Activated naive CD4-positive, alpha-beta T cell treated with anti-CD3 and anti-CD28 coated beads, Interleukin-2, amount 10 ng/mL, durations not matched to agents 7 days and 5 days (primary cell): ENCODE results near the gene APOD.

ENCODE experiments used
- CTCF ChIA-PET: fragments of 350-600 bp; sonication (Branson Sonifier 250); formaldehyde crosslinking; loops from one replicate; lab custom pipeline; 2021; ENCODE audit warnings: antibody characterized with exemption; lab: Charles Lee
- DNase-seq: peaks from one replicate; pipeline ENCODE4 v3.0.0-alpha.2; 2020
- H3K27ac Mint-ChIP-seq: one replicate; pipeline ENCODE4 v1.8.0; 2021; ENCODE audit warnings: mild to moderate bottlenecking, moderate library complexity, mixed read lengths
- H3K27me3 Mint-ChIP-seq: one replicate; pipeline ENCODE4 v1.8.0; 2021; ENCODE audit warnings: mild to moderate bottlenecking, mixed read lengths
- H3K36me3 Mint-ChIP-seq: one replicate; pipeline ENCODE4 v1.8.0; 2021; ENCODE audit warnings: mixed read lengths
- H3K4me1 Mint-ChIP-seq: one replicate; pipeline ENCODE4 v1.8.0; 2021; ENCODE audit warnings: mixed read lengths
- H3K4me3 Mint-ChIP-seq: one replicate; pipeline ENCODE4 v1.8.0; 2021; ENCODE audit warnings: mild to moderate bottlenecking, moderate library complexity, mixed read lengths
- H3K9me3 Mint-ChIP-seq: one replicate; pipeline ENCODE4 v1.8.0; 2021; ENCODE audit warnings: mixed read lengths

Gene APOD

DNA sequence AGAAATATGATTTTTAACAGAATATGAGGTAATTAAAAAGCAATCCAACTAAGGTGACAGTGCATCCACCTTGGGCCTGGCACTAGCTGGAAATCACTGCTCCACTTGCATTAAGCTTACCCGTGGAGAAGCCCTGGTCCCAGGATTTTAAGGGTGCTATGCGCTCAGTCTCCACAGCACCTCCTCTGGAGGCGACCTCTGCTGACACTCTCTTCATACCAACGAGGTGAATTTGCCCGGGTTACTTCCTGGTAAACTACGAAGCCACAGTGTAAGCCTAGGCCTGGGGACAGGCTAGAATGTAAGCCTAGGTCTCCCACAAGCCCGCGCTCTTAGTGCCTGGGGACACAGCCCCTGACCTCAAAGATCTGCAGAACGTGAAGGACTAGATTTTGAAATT is 793 bp downstream of the APOD start:
- no peak overlapping the region for H3K4me3 Mint-ChIP-seq
- no peaks in the 10 kb centered on the region for H3K36me3 Mint-ChIP-seq
- CTCF ChIA-PET, result no interaction called here
- no peak for DNase-seq
- H3K9me3 Mint-ChIP-seq, result no peaks in the 10 kb centered on the region
- no peak overlapping the region for H3K27ac Mint-ChIP-seq
- peaks cover 15% of the 10 kb centered on the region for H3K27me3 Mint-ChIP-seq
- peaks cover 10% of the 10 kb centered on the region for H3K4me1 Mint-ChIP-seq

- Mint-ChIP-seq H3K27me3 (peaks cover 15% of the 10 kb centered on the region), H3K4me1 (peaks cover 10% of the 10 kb centered on the region), H3K36me3 (no peaks in the 10 kb centered on the region), H3K4me3 (no peak overlapping the region), H3K27ac (no peak overlapping the region), H3K9me3 (no peaks in the 10 kb centered on the region)
- no peak for DNase-seq
- CTCF ChIA-PET, result no interaction called here
Measured at GRCh38 chr3:195580744-195581443, 2.8 kb downstream of the APOD start.

GRCh38 chr3:195579281-195579680 is 4.5 kb downstream of the APOD start:
- H3K27me3 Mint-ChIP-seq, result peaks cover 14% of the 10 kb centered on the region
- CTCF ChIA-PET, result no interaction called here
- DNase-seq, result no peak
- H3K4me1 Mint-ChIP-seq, result peaks cover 5% of the 10 kb centered on the region
- no peaks in the 10 kb centered on the region for H3K36me3 Mint-ChIP-seq
- H3K9me3 Mint-ChIP-seq, result no peaks in the 10 kb centered on the region
- no peak overlapping the region for H3K4me3 Mint-ChIP-seq
- H3K27ac Mint-ChIP-seq, result no peak overlapping the region

DNA sequence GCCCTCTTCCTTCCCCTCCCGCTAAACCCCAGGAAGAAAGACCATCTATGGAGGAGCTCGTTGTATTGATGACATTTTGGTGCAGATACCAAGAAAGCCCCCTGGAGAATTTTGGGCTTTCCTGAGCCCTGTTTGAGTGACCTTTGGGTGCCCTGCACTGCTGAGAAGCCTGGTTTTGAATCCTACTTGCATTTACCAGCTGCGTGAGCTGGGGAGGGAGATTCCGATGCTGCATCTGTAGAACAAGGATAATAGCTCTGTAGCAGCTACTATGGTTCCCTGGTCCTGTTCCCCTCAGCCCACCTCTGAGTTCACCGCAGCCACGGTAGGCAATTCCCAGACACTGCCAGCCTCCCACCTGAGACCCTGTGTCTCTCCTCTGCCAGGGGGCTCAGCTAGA is 5.2 kb downstream of the APOD start:
- Mint-ChIP-seq H3K4me3 (no peak overlapping the region), H3K27ac (no peak overlapping the region), H3K4me1 (no peaks in the 10 kb centered on the region), H3K9me3 (no peaks in the 10 kb centered on the region), H3K27me3 (peaks cover 21% of the 10 kb centered on the region), H3K36me3 (no peaks in the 10 kb centered on the region)
- CTCF ChIA-PET, result no interaction called here
- DNase-seq, result no peak

DNA sequence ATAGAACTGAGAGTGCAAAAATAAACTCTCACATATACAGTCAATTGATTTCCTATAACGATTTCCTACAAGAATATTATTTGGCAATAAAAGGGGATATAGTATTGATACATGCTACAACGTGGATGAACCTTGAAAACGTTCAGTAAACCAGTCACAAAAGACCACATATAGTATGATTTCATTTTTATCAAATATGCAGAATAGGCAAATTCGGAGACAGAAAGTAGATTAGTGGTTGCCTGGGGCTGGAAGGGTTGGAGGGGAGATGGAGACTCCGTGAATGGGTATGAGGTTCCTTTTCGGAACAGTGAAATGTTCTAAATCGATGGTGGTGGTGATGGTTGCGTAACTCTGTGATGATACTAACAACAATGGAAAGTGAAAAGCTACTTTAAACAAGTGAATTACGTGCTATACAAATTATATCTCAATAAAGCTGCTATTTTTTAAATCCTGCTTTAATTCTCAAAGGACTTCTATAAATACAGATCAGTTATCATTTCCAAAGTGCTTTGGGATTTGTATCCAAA is 6.0 kb downstream of the APOD start:
- CTCF ChIA-PET, result no interaction called here
- DNase-seq, result no peak

GRCh38 chr3:195574497-195575304 is 9.0 kb downstream of the APOD start:
- H3K27ac Mint-ChIP-seq, result no peak overlapping the region
- H3K4me1 Mint-ChIP-seq, result peaks cover 8% of the 10 kb centered on the region

More for the DNA sequence above, 6.0 kb downstream of the APOD start:
- H3K4me1 Mint-ChIP-seq, result no peaks in the 10 kb centered on the region
- no peak overlapping the region for H3K4me3 Mint-ChIP-seq
- peaks cover 26% of the 10 kb centered on the region for H3K27me3 Mint-ChIP-seq
- H3K9me3 Mint-ChIP-seq, result no peaks in the 10 kb centered on the region
- H3K27ac Mint-ChIP-seq, result no peak overlapping the region
- no peaks in the 10 kb centered on the region for H3K36me3 Mint-ChIP-seq

DNA sequence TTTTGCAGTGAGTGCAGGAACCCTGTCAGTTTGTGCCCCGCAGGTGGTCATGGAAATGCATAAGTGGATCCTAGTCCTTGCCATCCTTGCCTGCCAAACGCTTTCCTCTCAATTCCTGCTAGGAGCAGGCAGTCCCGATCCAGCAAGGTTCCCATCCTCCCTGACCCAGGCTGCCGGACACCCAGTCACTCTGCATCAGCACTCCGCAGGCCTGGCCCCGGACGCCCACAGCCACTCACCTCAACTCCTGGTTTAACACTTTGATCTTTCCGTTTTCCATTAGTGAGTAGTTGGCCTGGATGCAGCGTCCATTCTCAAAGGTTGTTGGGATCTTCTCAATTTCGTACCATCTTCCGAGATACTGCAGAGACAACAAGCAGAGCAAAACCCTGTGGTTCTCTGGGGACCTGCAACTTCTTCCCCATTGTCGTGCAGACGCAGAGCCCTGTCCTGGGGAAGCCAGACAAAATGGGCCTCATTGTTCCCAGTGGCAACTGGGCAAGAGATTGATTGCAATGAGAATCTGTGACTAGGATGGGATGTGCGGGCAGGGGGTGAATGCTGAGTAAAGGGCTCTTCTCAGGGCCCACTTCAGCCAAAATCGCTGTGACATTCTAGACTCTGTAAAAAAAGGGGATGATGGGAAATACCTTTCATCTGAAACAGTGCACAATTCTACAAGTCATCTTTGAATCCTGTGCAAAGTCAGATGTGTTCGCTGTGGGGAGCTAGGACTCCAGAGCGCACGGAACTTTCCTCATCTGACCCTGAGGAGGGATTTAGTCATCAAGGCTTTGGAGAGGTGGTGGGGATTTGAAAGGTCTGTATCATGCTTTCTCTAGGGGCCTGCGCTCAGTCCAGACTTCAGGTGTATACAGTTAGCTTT is 9.9 kb downstream of the APOD start:
- Mint-ChIP-seq H3K27me3 (peaks cover 38% of the 10 kb centered on the region), H3K4me1 (peaks cover 9% of the 10 kb centered on the region), H3K27ac (no peak overlapping the region), H3K9me3 (no peaks in the 10 kb centered on the region), H3K4me3 (no peak overlapping the region), H3K36me3 (no peaks in the 10 kb centered on the region)
- DNase-seq, result no peak
- CTCF ChIA-PET, result no interaction called here

More at GRCh38 chr3:195574497-195575304, 9.0 kb downstream of the APOD start:
- no peak for DNase-seq
- CTCF ChIA-PET, result no interaction called here
- Mint-ChIP-seq H3K27me3 (peaks cover 39% of the 10 kb centered on the region), H3K36me3 (no peaks in the 10 kb centered on the region), H3K9me3 (no peaks in the 10 kb centered on the region), H3K4me3 (no peak overlapping the region)

GRCh38 chr3:195571361-195571760 is 12.4 kb downstream of the APOD start:
- Mint-ChIP-seq H3K4me1 (peaks cover 17% of the 10 kb centered on the region), H3K9me3 (no peaks in the 10 kb centered on the region), H3K27me3 (peaks cover 45% of the 10 kb centered on the region), H3K36me3 (no peaks in the 10 kb centered on the region), H3K4me3 (no peak overlapping the region), H3K27ac (no peak overlapping the region)
- DNase-seq, result no peak
- CTCF ChIA-PET, result no interaction called here

GRCh38 chr3:195570912-195571311 is 12.8 kb downstream of the APOD start:
- CTCF ChIA-PET, result no interaction called here
- Mint-ChIP-seq H3K27ac (no peak overlapping the region), H3K36me3 (no peaks in the 10 kb centered on the region), H3K27me3 (peaks cover 46% of the 10 kb centered on the region), H3K4me1 (peaks cover 17% of the 10 kb centered on the region), H3K4me3 (no peak overlapping the region), H3K9me3 (no peaks in the 10 kb centered on the region)
- no peak for DNase-seq

GRCh38 chr3:195570344-195570743 is 13.4 kb downstream of the APOD start:
- Mint-ChIP-seq H3K27ac (no peak overlapping the region), H3K4me3 (no peak overlapping the region), H3K27me3 (peaks cover 50% of the 10 kb centered on the region), H3K9me3 (no peaks in the 10 kb centered on the region), H3K4me1 (peaks cover 17% of the 10 kb centered on the region), H3K36me3 (no peaks in the 10 kb centered on the region)
- no peak for DNase-seq
- CTCF ChIA-PET, result interaction anchor here (0.7 kb wide), 1 partner anchor 14 kb away, joined by 3 read pairs; no protein-coding TSS in a partner anchor

DNA sequence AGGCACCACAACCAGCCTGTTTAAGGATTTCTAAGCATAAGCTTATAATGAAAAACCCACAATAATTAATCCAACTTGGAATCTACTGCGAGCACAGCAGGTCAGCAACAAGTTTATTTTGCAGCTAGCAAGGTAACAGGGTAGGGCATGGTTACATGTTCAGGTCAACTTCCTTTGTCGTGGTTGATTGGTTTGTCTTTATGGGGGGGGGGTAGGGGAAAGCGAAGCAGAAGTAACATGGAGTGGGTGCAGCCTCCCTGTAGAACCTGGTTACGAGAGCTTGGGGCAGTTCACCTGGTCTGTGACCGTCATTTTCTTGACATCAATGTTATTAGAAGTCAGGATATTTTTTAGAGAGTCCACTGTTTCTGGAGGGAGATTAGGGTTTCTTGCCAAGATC is 15.1 kb downstream of the APOD start:
- no peak for DNase-seq
- CTCF ChIA-PET, result interaction anchor here (0.9 kb wide), 1 partner anchor 284 kb away, joined by 3 read pairs; no protein-coding TSS in a partner anchor
- H3K27ac Mint-ChIP-seq, result no peak overlapping the region
- H3K4me1 Mint-ChIP-seq, result peaks cover 17% of the 10 kb centered on the region
- H3K4me3 Mint-ChIP-seq, result no peak overlapping the region
- H3K9me3 Mint-ChIP-seq, result no peaks in the 10 kb centered on the region
- peaks cover 38% of the 10 kb centered on the region for H3K27me3 Mint-ChIP-seq
- H3K36me3 Mint-ChIP-seq, result no peaks in the 10 kb centered on the region

- H3K9me3 Mint-ChIP-seq, result no peaks in the 10 kb centered on the region
- DNase-seq, result no peak
- H3K36me3 Mint-ChIP-seq, result no peaks in the 10 kb centered on the region
- H3K4me3 Mint-ChIP-seq, result no peak overlapping the region
- CTCF ChIA-PET, result interaction anchor here (0.8 to 1.3 kb wide), 3 partner anchors 10 to 289 kb away, joined by 3 to 4 read pairs (median 3); no protein-coding TSS in a partner anchor
- H3K4me1 Mint-ChIP-seq, result peaks cover 17% of the 10 kb centered on the region
- H3K27me3 Mint-ChIP-seq, result peaks cover 30% of the 10 kb centered on the region
- no peak overlapping the region for H3K27ac Mint-ChIP-seq
Measured at GRCh38 chr3:195566797-195567196, 16.9 kb downstream of the APOD start.

- H3K4me1 Mint-ChIP-seq, result peaks cover 16% of the 10 kb centered on the region
- CTCF ChIA-PET, result no interaction called here
Measured at GRCh38 chr3:195565716-195566115, 18.0 kb downstream of the APOD start.

DNA sequence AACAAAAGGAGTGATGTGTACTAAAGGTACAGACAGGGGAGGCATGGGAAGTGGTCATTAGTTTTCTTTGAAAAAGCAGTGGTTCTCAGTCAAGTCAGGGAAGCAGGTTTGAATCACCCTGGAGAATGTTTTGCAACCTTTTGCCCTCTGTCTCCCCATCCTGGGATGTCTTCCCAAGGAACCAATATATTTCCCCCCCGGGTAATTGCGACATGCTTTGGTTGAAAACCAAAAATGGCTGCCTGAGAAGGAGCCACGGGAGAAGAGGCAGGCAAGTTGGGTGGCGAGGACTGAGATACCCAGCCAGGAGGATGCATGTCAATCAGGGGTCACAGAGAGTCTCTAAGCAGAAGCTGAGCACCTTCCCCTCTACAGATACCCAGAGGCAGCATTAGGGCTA is 20.4 kb downstream of the APOD start:
- no peak overlapping the region for H3K4me3 Mint-ChIP-seq
- H3K36me3 Mint-ChIP-seq, result no peaks in the 10 kb centered on the region
- H3K27ac Mint-ChIP-seq, result no peak overlapping the region
- no peak for DNase-seq
- H3K9me3 Mint-ChIP-seq, result no peaks in the 10 kb centered on the region
- CTCF ChIA-PET, result no interaction called here
- H3K4me1 Mint-ChIP-seq, result peaks cover 10% of the 10 kb centered on the region
- H3K27me3 Mint-ChIP-seq, result peaks cover 24% of the 10 kb centered on the region

More at GRCh38 chr3:195565716-195566115, 18.0 kb downstream of the APOD start:
- H3K9me3 Mint-ChIP-seq, result no peaks in the 10 kb centered on the region
- DNase-seq, result no peak
- H3K27ac Mint-ChIP-seq, result no peak overlapping the region
- H3K27me3 Mint-ChIP-seq, result peaks cover 24% of the 10 kb centered on the region
- H3K36me3 Mint-ChIP-seq, result no peaks in the 10 kb centered on the region
- no peak overlapping the region for H3K4me3 Mint-ChIP-seq
